ENCODE data around the gene VEGFD.

The VEGFD gene

GRCh38 chrX:15359701-15360100 lies 24.5 kb downstream of the VEGFD start:
- no peak for DNase-seq (ENCODE audit: low read depth in 2 of 2)

GRCh38 chrX:15358533-15358932 lies 25.7 kb downstream of the VEGFD start:
- no peak for DNase-seq (ENCODE audit: low read depth in 2 of 2)

GRCh38 chrX:15356444-15356843 lies 27.8 kb downstream of the VEGFD start:
- no peak for DNase-seq (ENCODE audit: low read depth in 2 of 2)

GRCh38 chrX:15350329-15350996 lies 33.8 kb downstream of the VEGFD start:
- no peak for DNase-seq (ENCODE audit: low read depth in 2 of 2)

- no peak for DNase-seq (ENCODE audit: low read depth in 2 of 2)
These were observed 35.2 kb downstream of the VEGFD start for GRCh38 chrX:15349046-15349445.

GRCh38 chrX:15345976-15346375 lies 38.2 kb downstream of the VEGFD start:
- DNase-seq (ENCODE audit: low read depth in 2 of 2): no peak

GRCh38 chrX:15344106-15344505 lies 40.1 kb downstream of the VEGFD start:
- DNase-seq (ENCODE audit: low read depth in 2 of 2): no peak

- DNase-seq (ENCODE audit: low read depth in 2 of 2): no peak
These were observed 41.1 kb downstream of the VEGFD start for GRCh38 chrX:15343075-15343476.

GRCh38 chrX:15340867-15341266 lies 43.3 kb downstream of the VEGFD start:
- no peak for DNase-seq (ENCODE audit: low read depth in 2 of 2)

- DNase-seq (ENCODE audit: low read depth in 2 of 2): no peak
These were observed 48.2 kb downstream of the VEGFD start for GRCh38 chrX:15336023-15336413.

- peak; percentile 80 to 82 for DNase-seq (ENCODE audit: low read depth in 2 of 2)
These were observed 48.8 kb downstream of the VEGFD start, which contains the start of gene PIGA for GRCh38 chrX:15335135-15336022. TSS of gene PIGA (minus strand) at chrX:15335523. CDS start at chrX:15331930, 3,593 bp downstream.

- no peak for DNase-seq (ENCODE audit: low read depth in 2 of 2)
These were observed 49.7 kb downstream of the VEGFD start for GRCh38 chrX:15334561-15334960.

GRCh38 chrX:15328821-15329220 lies 55.4 kb downstream of the VEGFD start:
- DNase-seq (ENCODE audit: low read depth in 2 of 2): no peak

- no peak for DNase-seq (ENCODE audit: low read depth in 2 of 2)
These were observed 56.1 kb downstream of the VEGFD start for GRCh38 chrX:15328131-15328530.

GRCh38 chrX:15322472-15322871 lies 61.7 kb downstream of the VEGFD start:
- no peak for DNase-seq (ENCODE audit: low read depth in 2 of 2)

GRCh38 chrX:15322072-15322471 lies 62.1 kb downstream of the VEGFD start:
- DNase-seq (ENCODE audit: low read depth in 2 of 2): no peak

GRCh38 chrX:15321447-15321846 lies 62.8 kb downstream of the VEGFD start:
- DNase-seq (ENCODE audit: low read depth in 2 of 2): no peak

GRCh38 chrX:15320297-15320696 lies 63.9 kb downstream of the VEGFD start:
- no peak for DNase-seq (ENCODE audit: low read depth in 2 of 2)

GRCh38 chrX:15319075-15319474 lies 65.1 kb downstream of the VEGFD start:
- DNase-seq (ENCODE audit: low read depth in 2 of 2): no peak

- no peak for DNase-seq (ENCODE audit: low read depth in 2 of 2)
These were observed 68.7 kb downstream of the VEGFD start, which contains the start of gene ASB11 for GRCh38 chrX:15315509-15315908. TSS of gene ASB11 (minus strand) at chrX:15315640. CDS start at chrX:15315605, 35 bp downstream.

- DNase-seq (ENCODE audit: low read depth in 2 of 2): no peak
These were observed 69.7 kb downstream of the VEGFD start for GRCh38 chrX:15314472-15314871.

GRCh38 chrX:15311119-15311518 lies 73.1 kb downstream of the VEGFD start:
- DNase-seq (ENCODE audit: low read depth in 2 of 2): no peak

- no peak for DNase-seq (ENCODE audit: low read depth in 2 of 2)
These were observed 74.1 kb downstream of the VEGFD start for GRCh38 chrX:15310117-15310516.

Data from stimulated activated CD4-positive, alpha-beta T cell treated with anti-CD3 and anti-CD28 coated beads, Interleukin-12 subunit alpha, Interleukin-12 subunit beta, amount 100 ng/mL, for 24 hours (primary cell).